ENCODE results near the gene GLG1. TPM values are rescaled to one million over a fixed set of nuclear protein-coding genes. Genes with fewer than 3 reads are reported as not detected.

The GLG1 gene
- total and polyA plus RNA-seq, 12 donors, result 25.7 to 136 (median 103) TPM

DNA sequence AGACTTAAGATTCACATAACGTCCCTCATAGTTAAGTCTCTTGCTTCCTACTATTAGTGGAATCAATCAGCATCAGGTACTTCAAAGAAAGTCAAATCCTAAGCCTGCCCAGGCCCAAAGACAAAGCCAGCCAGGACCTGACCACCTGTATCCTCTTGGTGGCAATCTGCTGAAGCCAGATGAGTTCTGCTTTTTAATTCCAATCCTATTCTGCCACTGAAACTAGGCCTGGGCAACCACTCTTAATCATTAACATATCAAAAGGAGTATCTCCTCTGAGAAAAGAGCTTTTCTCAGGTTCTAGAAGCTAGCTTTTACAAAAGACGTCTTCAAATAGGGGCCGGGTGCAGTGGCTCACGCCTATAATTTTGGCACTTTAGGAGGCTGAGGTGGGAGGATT is 15.1 kb upstream of the GLG1 start:
- ATAC-seq (no peak), DNase-seq (no peak)
- Histone ChIP-seq H3K27me3 (no peaks in the 10 kb centered on the region), H3K36me3 (peaks cover 0 to 81% (median 8%) of the 10 kb centered on the region in 9 donors), H3K4me1 (peaks cover 0 to 5% (median 2%) of the 10 kb centered on the region in 9 donors), H3K4me3 (no peak overlapping the region), H3K9me3 (no peaks in the 10 kb centered on the region), H3K27ac (no peak overlapping the region)
- intact Hi-C loops (cut with DNase I), result loop anchor here in 6 of 10 donors (5.0 to 10.0 kb wide), 3 partner anchors 115 to 147 kb away; no protein-coding TSS in a partner anchor
- 95 to 98% methylated on average over 4 of the region's 4 CpGs for WGBS, 2 donors
- no peak for TF ChIP-seq CTCF (IDR thresholded peaks at IDR 0.05)

- Histone ChIP-seq H3K4me3 (no peak overlapping the region), H3K4me1 (peaks cover 0 to 5% (median 0%) of the 10 kb centered on the region in 9 donors), H3K27me3 (no peaks in the 10 kb centered on the region), H3K27ac (no peak overlapping the region), H3K36me3 (peaks cover 0 to 34% (median 0%) of the 10 kb centered on the region in 9 donors), H3K9me3 (no peaks in the 10 kb centered on the region)
- ATAC-seq, result peak in 1 of 8 donors; percentile 29
- intact Hi-C loops (cut with DNase I), result no loop called here
- no peak for DNase-seq
- WGBS, 2 donors, result 76 to 82% methylated on average over 1 of the region's 1 CpG
- no peak for TF ChIP-seq CTCF (IDR thresholded peaks at IDR 0.05)
Measured at GRCh38 chr16:74617206-74617788, 10.4 kb upstream of the GLG1 start.

DNA sequence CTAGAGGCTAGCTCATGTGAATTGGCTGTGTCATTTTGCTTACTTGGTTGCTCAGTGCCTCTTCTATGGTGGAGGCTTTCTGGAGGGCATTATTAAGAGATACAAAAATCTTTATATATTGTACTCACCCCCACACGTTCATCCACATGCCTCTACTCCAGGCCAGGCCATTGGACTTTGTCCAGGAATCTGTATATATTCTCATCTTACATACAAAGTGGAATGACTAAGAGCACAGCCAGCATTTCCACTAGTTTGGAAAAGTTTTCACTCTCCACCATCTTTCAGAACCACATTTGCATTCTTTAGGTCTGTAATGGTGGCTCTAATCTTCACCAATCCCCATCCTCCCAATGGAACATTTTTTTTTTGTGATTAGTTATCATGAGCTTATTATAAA is 4.8 kb upstream of the GLG1 start:
- ATAC-seq, result no peak
- no peaks in the 10 kb centered on the region for H3K27me3 ChIP-seq
- H3K36me3 ChIP-seq, result no peaks in the 10 kb centered on the region
- TF ChIP-seq CTCF (IDR thresholded peaks at IDR 0.05), result no peak
- H3K4me3 ChIP-seq, result no peak overlapping the region
- H3K4me1 ChIP-seq, result peaks cover 0 to 9% (median 1%) of the 10 kb centered on the region in 9 donors
- no peak overlapping the region for H3K27ac ChIP-seq
- intact Hi-C loops (cut with DNase I), result no loop called here
- WGBS, 2 donors, result 77% methylated on average over 1 of the region's 1 CpG
- no peak for DNase-seq
- no peaks in the 10 kb centered on the region for H3K9me3 ChIP-seq

GRCh38 chr16:74608944-74609343 is 2.0 kb upstream of the GLG1 start:
- no peak overlapping the region for H3K27ac ChIP-seq
- ATAC-seq (no peak), DNase-seq (no peak)
- H3K4me1 ChIP-seq, result peaks cover 0 to 31% (median 22%) of the 10 kb centered on the region in 9 donors
- H3K36me3 ChIP-seq, result no peaks in the 10 kb centered on the region
- intact Hi-C loops (cut with DNase I), result loop anchor here in 5 of 10 donors (5.0 to 10.0 kb wide), 3 partner anchors 104 to 124 kb away; no protein-coding TSS in a partner anchor
- no peaks in the 10 kb centered on the region for H3K27me3 ChIP-seq
- no peak overlapping the region for H3K4me3 ChIP-seq
- TF ChIP-seq CTCF (IDR thresholded peaks at IDR 0.05), result no peak
- no peaks in the 10 kb centered on the region for H3K9me3 ChIP-seq
- 78 to 87% methylated on average over 6 of the region's 6 CpGs for WGBS, 2 donors

All from heart right ventricle (tissue), 16 donors.